Measurements from ENCODE around the gene TCEANC2. TPM values are rescaled to one million over a fixed set of nuclear protein-coding genes. Genes with fewer than 3 reads are reported as not detected.

The TCEANC2 gene
- polyA plus RNA-seq, 1 experiment = 4.1 TPM

- Histone ChIP-seq H3K27me3 (ENCODE audit: control insufficient read depth, insufficient read depth, low read length) (no peaks in the 10 kb centered on the region), H3K36me3 (ENCODE audit: control insufficient read depth, insufficient read depth, low read length) (no peaks in the 10 kb centered on the region; the same call in 1 of the 2 replicates), H3K4me3 (ENCODE audit: low read depth, low read length) (no peak overlapping the region)
- CTCF ChIA-PET = interaction anchor here (0.6 to 3.5 kb wide), 6 partner anchors 8 to 742 kb away, joined by 3 to 20 read pairs (median 4); partner anchors contain the start of genes TCEANC2 and TMEM59
- POLR2A ChIA-PET = no interaction called here
- TF ChIP-seq CTCF (IDR thresholded peaks at IDR 0.05; ENCODE audit: insufficient read depth, low read depth, low read length) = no peak
- no peak for DNase-seq (ENCODE audit: low read depth)
These were observed 16.4 kb downstream of the TCEANC2 start for GRCh38 chr1:54069791-54070170.

DNA sequence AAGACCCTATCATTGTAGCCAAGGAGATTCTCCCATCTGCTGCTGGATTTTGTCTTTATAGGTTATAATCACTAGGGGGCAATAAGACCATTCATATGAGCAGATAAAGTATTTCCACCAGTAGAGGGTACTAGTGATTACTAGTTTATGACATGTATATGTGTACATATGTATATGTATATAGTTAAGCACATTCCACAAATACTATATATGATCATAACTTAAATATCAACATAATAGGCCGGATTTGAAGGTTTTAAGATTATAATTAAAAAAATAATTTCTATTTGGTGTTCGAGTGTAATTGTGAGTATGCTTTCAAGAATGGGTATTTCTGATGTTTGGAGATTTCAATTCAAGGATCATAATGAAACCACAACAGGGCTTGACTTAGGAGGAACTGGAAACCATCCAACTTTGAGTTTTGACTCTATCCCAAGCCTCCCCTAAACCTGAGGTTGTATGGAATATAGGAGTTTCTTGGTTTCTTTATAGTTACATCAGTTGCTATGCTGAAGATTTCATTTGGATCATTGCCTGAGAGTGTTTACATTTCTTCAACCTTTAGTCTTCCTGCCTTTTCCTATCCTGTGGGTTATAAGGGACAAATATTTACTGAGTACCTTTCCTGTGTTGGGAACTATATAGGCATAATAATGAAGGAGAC lies 16.9 kb downstream of the TCEANC2 start:
- no peak for DNase-seq (ENCODE audit: low read depth)
- Histone ChIP-seq H3K36me3 (ENCODE audit: control insufficient read depth, insufficient read depth, low read length) (no peaks in the 10 kb centered on the region; the same call in 1 of the 2 replicates), H3K27me3 (ENCODE audit: control insufficient read depth, insufficient read depth, low read length) (no peaks in the 10 kb centered on the region), H3K4me3 (ENCODE audit: low read depth, low read length) (no peak overlapping the region)
- TF ChIP-seq CTCF (IDR thresholded peaks at IDR 0.05; ENCODE audit: insufficient read depth, low read depth, low read length) = peak; percentile 77
- CTCF ChIA-PET = interaction anchor here (0.6 to 3.5 kb wide), 10 partner anchors 9 to 741 kb away, joined by 3 to 20 read pairs (median 4); partner anchors contain the start of genes TCEANC2 and TMEM59
- POLR2A ChIA-PET = no interaction called here

DNA sequence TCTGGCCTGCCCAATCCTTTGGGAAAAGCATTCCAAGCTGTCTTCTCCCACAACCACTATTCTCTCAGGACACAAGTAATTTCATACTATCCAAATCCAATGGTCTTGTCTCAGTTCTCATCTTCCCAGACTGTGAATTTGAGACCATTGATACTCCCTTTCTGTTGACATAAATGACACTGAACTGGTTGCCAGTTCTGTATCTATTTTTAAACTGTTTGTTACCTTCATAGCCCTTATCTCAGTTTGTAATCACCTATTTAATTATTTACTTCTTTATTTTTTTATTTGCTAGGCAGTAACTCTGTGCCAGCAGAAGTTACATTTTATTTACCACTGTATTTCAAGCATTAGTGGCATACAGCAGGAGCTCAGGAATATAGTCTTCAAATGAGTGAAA lies 24.0 kb downstream of the TCEANC2 start:
- Histone ChIP-seq H3K4me3 (ENCODE audit: low read depth, low read length) (no peak overlapping the region), H3K36me3 (ENCODE audit: control insufficient read depth, insufficient read depth, low read length) (no peaks in the 10 kb centered on the region; the same call in 1 of the 2 replicates), H3K27me3 (ENCODE audit: control insufficient read depth, insufficient read depth, low read length) (no peaks in the 10 kb centered on the region)
- TF ChIP-seq CTCF (IDR thresholded peaks at IDR 0.05; ENCODE audit: insufficient read depth, low read depth, low read length) = no peak
- POLR2A ChIA-PET = no interaction called here
- DNase-seq (ENCODE audit: low read depth) = no peak
- CTCF ChIA-PET = interaction anchor here (0.7 to 1.3 kb wide), 2 partner anchors 14 to 38 kb away, joined by 3 to 4 read pairs; no protein-coding TSS in a partner anchor

DNA sequence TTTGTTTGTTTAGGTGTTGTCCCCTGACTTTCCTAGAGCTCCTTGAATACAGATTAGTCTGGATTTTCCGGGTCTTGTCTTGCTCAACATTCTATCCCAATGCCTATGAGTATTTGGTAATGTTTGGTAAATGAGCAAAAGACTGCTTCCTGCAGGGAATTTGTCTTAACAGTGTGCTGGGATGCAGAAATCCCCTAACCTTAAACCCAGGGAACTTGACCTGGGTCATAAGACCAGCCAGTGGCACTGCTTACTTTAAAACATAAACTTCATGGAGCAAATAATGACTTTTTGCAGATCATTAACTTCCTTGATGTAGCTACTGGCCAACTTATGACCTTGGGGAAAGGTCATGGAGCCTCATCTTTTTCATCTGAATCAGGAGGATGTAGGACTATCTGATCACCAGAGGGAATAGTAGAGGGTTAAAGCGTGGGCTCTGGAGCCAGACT lies 27.2 kb downstream of the TCEANC2 start:
- no peak for TF ChIP-seq CTCF (IDR thresholded peaks at IDR 0.05; ENCODE audit: insufficient read depth, low read depth, low read length)
- POLR2A ChIA-PET = no interaction called here
- H3K4me3 ChIP-seq (ENCODE audit: low read depth, low read length) = no peak overlapping the region
- H3K27me3 ChIP-seq (ENCODE audit: control insufficient read depth, insufficient read depth, low read length) = no peaks in the 10 kb centered on the region
- CTCF ChIA-PET = interaction anchor here (0.9 to 1.8 kb wide), 9 partner anchors 9 to 399 kb away, joined by 3 to 11 read pairs (median 4); partner anchors contain the start of gene LDLRAD1
- no peaks in the 10 kb centered on the region for H3K36me3 ChIP-seq (ENCODE audit: control insufficient read depth, insufficient read depth, low read length)
- no peak for DNase-seq (ENCODE audit: low read depth)

DNA sequence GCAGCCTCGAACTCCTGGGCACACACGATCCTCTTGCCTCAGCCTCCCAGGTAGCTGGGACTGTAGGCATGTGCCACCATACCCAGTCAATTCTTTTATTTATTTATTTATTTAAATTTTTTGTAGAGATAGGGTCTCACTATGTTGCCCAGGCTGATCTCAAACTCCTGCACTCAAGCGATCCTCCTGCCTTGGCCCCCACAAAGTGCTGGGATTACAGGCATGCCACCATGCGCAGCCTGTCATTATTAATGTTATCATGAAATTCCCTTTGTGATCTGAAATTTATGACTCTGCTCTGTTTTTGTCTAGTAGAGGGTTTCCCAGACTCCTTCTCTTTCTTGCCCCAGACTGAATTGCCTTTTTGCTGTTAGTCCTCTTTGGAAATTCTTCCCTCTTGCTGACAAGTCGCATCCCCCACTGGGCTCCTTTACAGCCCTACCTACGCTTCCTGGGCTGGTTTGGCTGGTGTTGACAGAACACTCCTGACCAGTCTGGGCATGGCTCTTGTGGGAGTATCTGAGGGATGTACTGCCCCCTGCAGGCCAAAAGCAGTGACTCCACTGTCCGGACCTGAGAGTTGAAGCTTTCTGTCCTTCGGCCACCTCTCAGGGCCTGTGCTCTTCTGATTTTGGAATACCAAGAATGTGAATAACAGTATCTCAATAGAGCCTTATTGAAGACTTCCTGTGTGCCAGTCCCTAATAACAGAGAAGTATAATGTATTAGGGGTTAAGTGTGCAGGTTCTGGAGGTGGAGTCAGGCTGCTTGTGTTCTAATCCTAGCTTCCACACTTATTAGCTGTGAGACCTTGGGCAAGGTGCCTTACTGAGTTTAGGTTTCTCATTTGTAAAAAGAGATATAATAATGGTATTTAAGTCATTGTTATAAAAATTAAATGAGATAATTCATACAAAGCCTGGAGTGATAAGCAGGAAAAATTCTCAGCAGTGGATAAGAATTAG lies 28.2 kb downstream of the TCEANC2 start:
- DNase-seq (ENCODE audit: low read depth) = peak; percentile 1
- no peak overlapping the region for H3K4me3 ChIP-seq (ENCODE audit: low read depth, low read length)
- no peaks in the 10 kb centered on the region for H3K27me3 ChIP-seq (ENCODE audit: control insufficient read depth, insufficient read depth, low read length)
- peak; percentile 76 for TF ChIP-seq CTCF (IDR thresholded peaks at IDR 0.05; ENCODE audit: insufficient read depth, low read depth, low read length)
- CTCF ChIA-PET = interaction anchor here (0.7 to 3.5 kb wide), 14 partner anchors 9 to 417 kb away, joined by 3 to 11 read pairs (median 4); no protein-coding TSS in a partner anchor
- POLR2A ChIA-PET = no interaction called here
- no peaks in the 10 kb centered on the region for H3K36me3 ChIP-seq (ENCODE audit: control insufficient read depth, insufficient read depth, low read length)

All from BJ (cell line).